ENCODE data around the gene FAM174C. TPM values are rescaled to one million over a fixed set of nuclear protein-coding genes. Genes with fewer than 3 reads are reported as not detected.

FAM174C gene
- total and polyA plus RNA-seq, 11 donors, result 11.6 to 56.4 (median 23.8) TPM

DNA sequence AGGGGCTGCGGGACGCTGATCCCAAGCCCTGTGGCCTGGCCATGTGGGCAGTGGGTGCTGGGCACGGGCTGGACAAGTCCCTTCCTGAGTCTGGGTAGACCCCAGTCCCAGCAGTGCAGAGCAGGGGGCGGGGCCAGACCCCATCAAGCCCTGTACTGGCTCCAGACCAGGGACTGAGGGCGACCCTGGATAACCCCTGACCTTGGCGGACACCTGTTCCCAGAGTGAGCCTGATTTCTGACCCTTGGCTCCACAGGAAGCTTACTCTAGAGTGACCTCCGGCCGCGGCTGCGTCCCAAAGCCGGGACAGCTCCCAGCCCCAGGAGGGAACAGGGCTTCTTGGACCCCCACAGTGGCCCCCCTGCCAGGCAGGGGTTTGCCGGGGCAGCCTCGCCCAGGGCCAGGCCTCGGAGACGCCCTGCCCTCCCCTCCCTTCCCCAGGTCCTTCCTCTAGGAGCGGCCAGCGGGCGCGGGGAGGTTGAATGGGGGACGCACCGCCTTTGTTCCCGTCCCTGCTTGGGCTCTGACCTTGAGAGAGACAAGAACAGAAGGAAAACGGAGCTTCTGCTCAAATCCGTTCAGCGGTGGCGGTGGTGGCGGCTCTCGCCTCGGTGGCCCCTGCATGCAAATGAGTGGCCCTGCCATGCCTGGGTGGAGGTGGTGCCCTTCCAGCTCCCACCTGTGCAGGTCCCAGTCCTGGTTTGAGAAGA, 8.0 kb downstream of the FAM174C start:
- DNase-seq, result no peak
- no peak for TF ChIP-seq POLR2A (IDR thresholded peaks at IDR 0.05)
- TF ChIP-seq, protein P1, sequence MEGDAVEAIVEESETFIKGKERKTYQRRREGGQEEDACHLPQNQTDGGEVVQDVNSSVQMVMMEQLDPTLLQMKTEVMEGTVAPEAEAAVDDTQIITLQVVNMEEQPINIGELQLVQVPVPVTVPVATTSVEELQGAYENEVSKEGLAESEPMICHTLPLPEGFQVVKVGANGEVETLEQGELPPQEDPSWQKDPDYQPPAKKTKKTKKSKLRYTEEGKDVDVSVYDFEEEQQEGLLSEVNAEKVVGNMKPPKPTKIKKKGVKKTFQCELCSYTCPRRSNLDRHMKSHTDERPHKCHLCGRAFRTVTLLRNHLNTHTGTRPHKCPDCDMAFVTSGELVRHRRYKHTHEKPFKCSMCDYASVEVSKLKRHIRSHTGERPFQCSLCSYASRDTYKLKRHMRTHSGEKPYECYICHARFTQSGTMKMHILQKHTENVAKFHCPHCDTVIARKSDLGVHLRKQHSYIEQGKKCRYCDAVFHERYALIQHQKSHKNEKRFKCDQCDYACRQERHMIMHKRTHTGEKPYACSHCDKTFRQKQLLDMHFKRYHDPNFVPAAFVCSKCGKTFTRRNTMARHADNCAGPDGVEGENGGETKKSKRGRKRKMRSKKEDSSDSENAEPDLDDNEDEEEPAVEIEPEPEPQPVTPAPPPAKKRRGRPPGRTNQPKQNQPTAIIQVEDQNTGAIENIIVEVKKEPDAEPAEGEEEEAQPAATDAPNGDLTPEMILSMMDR (IDR thresholded peaks at IDR 0.05), result no peak
- WGBS, 4 donors, result 57 to 82% (median 61%) methylated on average over 16 to 29 of the region's 29 CpGs
- Histone ChIP-seq H3K27me3 (peaks cover 20 to 52% (median 40%) of the 10 kb centered on the region in 9 donors), H3K27ac (no peak overlapping the region), H3K9me3 (no peaks in the 10 kb centered on the region), H3K36me3 (peaks cover 0 to 19% (median 10%) of the 10 kb centered on the region in 9 donors), H3K4me1 (peaks cover 0 to 29% (median 3%) of the 10 kb centered on the region in 12 donors), H3K4me3 (no peak overlapping the region)
- no peak for ATAC-seq
- intact Hi-C loops (cut with DNase I), result loop anchor here in 4 of 10 donors (5.0 to 10.0 kb wide), 5 partner anchors 71 to 241 kb away; partner anchors contain the start of genes PLK5 (in 2 of the 4) and GAMT (in 1 of the 4)

DNA sequence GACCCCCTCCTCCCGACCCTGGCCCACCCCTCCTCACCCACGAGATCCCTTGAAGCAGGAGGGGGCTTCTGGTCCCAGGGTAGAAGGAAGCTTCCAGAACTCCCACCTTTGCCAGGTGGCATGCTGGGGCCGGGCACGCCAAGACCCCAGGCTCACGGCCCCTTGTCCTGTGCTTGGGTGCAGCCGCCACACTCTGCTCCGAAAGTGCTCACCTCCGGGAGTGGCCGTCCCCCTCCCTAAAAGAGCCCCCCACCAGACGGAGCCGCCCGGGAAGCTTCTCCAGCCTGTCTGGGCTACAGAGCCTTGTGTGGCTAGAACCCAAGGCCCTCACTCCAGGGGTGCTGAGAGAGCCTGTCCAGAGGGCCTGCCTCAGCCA, 8.6 kb downstream of the FAM174C start:
- no peak overlapping the region for H3K27ac ChIP-seq
- intact Hi-C loops (cut with DNase I), result loop anchor here in 4 of 10 donors (5.0 to 10.0 kb wide), 5 partner anchors 71 to 241 kb away; partner anchors contain the start of genes PLK5 (in 2 of the 4) and GAMT (in 1 of the 4)
- DNase-seq (no peak), ATAC-seq (no peak)
- peaks cover 20 to 57% (median 45%) of the 10 kb centered on the region in 9 donors for H3K27me3 ChIP-seq
- WGBS, 4 donors, result 69 to 96% (median 86%) methylated on average over 3 to 12 of the region's 12 CpGs
- peaks cover 0 to 13% (median 6%) of the 10 kb centered on the region in 9 donors for H3K36me3 ChIP-seq
- no peaks in the 10 kb centered on the region for H3K9me3 ChIP-seq
- H3K4me3 ChIP-seq, result no peak overlapping the region
- H3K4me1 ChIP-seq, result peaks cover 0 to 29% (median 3%) of the 10 kb centered on the region in 12 donors
- TF ChIP-seq, protein P1 (IDR thresholded peaks at IDR 0.05), result no peak
- TF ChIP-seq POLR2A (IDR thresholded peaks at IDR 0.05), result no peak

DNA sequence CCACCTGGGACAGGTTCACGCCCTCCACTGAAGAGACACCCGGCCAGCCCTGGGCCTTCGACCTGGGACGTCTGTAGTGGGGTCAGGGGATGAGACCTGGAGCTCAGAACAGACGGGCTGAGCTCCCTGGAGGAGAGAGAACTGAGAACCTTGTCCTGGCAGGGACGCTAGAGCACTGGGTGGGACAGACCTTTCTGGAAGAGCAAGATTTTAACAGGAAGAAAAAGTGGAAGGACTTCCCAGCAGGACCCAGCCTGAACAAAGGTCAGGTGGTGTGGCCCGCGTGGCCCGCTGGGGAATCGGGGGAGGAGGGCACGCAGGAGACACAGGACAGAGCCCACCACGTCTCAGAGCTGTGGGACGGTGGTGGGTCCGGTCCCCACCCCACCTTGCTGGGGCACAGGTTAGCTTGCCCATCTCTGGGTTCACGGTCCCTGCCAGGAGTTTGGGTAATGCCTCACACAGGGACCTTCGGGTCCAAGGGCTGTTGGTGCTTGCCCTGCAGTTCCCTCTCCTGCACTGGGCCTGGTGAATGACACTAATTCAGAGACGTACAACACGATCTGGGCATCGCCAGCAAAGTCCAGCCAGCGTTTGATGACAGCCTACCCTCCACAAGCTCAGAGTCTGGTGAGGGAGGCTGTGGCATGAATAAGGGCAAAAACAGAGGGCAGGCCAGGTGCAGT, 9.1 kb downstream of the FAM174C start:
- TF ChIP-seq POLR2A (IDR thresholded peaks at IDR 0.05), result no peak
- TF ChIP-seq, protein P1 (IDR thresholded peaks at IDR 0.05), result no peak
- H3K4me1 ChIP-seq, result peaks cover 0 to 29% (median 3%) of the 10 kb centered on the region in 12 donors
- H3K36me3 ChIP-seq, result peaks cover 0 to 8% (median under 1%) of the 10 kb centered on the region in 9 donors
- ATAC-seq (no peak), DNase-seq (peak in 1 of 5 donors; percentile 5)
- intact Hi-C loops (cut with DNase I), result loop anchor here in 4 of 10 donors (5.0 to 10.0 kb wide), 5 partner anchors 70 to 240 kb away; partner anchors contain the start of genes PLK5 (in 2 of the 4) and GAMT (in 1 of the 4)
- no peak overlapping the region for H3K27ac ChIP-seq
- no peaks in the 10 kb centered on the region for H3K9me3 ChIP-seq
- H3K27me3 ChIP-seq, result peaks cover 20 to 62% (median 50%) of the 10 kb centered on the region in 9 donors
- 78 to 90% (median 82%) methylated on average over 13 to 20 of the region's 20 CpGs for WGBS, 4 donors
- no peak overlapping the region for H3K4me3 ChIP-seq
